IMR-90 (cell line): ENCODE data around the gene RDH11. TPM values are rescaled to one million over a fixed set of nuclear protein-coding genes. Genes with fewer than 3 reads are reported as not detected.

ENCODE experiments used
- ATAC-seq: fragments of 200-7000 bp; cut with Tn5 transposase; 2 replicates; pipeline ENCODE4 v1.9.1; 2020; ENCODE audit warnings: low read depth, mild to moderate bottlenecking, moderate library complexity
- BruUV-seq: library from RNA; stranded (reverse); fragments of 400-500 nt; replicated peaks from 2 replicates; lab custom pipeline; 2021; lab: Mats Ljungman, UMichigan
- CTCF ChIA-PET: fragments of 300-600 bp; formaldehyde crosslinking; extraction: SDS; loops from one replicate; lab custom pipeline; 2021; ENCODE audit warnings: antibody characterized with exemption; lab: Yijun Ruan, JAX
- POLR2A ChIA-PET: fragments of 300-600 bp; sonication (Branson Sonifier 250); formaldehyde crosslinking; loops from one replicate; lab custom pipeline; 2022; ENCODE audit warnings: antibody characterized with exemption; ENCODE audit not compliant: unreplicated experiment; lab: Charles Lee
- DNase-seq: peaks from one replicate; pipeline ENCODE4 v3.0.0; 2013
- H2AFZ ChIP-seq: replicated peaks from 2 replicates; pipeline ENCODE3; 2013; ENCODE audit warnings: low read length, mild to moderate bottlenecking; ENCODE audit not compliant: poor library complexity
- H2AK5ac ChIP-seq: 2 replicates; pipeline ENCODE4 v1.6.1; 2013; ENCODE audit warnings: low read depth, low read length, inconsistent platforms
- H2AK9ac ChIP-seq: replicated peaks from 2 replicates; pipeline ENCODE3; 2013; ENCODE audit warnings: mild to moderate bottlenecking, low read depth, low read length, moderate library complexity; ENCODE audit not compliant: poor library complexity
- H2BK120ac ChIP-seq: 2 replicates; pipeline ENCODE4 v1.6.1; 2013; ENCODE audit warnings: low read depth, low read length, inconsistent platforms
- H2BK15ac ChIP-seq: 3 replicates; pipeline ENCODE4 v1.6.1; 2013; ENCODE audit warnings: low read depth, low read length, inconsistent platforms
- H2BK20ac ChIP-seq: 2 replicates; pipeline ENCODE4 v1.6.1; 2013; ENCODE audit warnings: low read depth, mild to moderate bottlenecking, inconsistent platforms, low read length, moderate library complexity
- H2BK5ac ChIP-seq: 2 replicates; pipeline ENCODE4 v1.6.1; 2013; ENCODE audit warnings: mild to moderate bottlenecking, low read depth, low read length, inconsistent platforms; ENCODE audit not compliant: poor library complexity, severe bottlenecking
- H3K14ac ChIP-seq: replicated peaks from 2 replicates; pipeline ENCODE4 v1.6.1; 2013; ENCODE audit warnings: low read depth, low read length, inconsistent platforms
- H3K18ac ChIP-seq: 2 replicates; pipeline ENCODE4 v1.6.1; 2013; ENCODE audit warnings: low read depth, low read length, control low read depth
- H3K23ac ChIP-seq: 2 replicates; pipeline ENCODE4 v1.6.1; 2013; ENCODE audit warnings: low read depth, low read length, inconsistent platforms
- H3K27ac ChIP-seq: 2 replicates; pipeline ENCODE4 v1.5.1; 2013; ENCODE audit warnings: mild to moderate bottlenecking, control low read depth, low read length; ENCODE audit not compliant: insufficient read depth
- H3K27me3 ChIP-seq: 2 replicates; pipeline ENCODE4 v1.6.1; 2013; ENCODE audit warnings: low read length; ENCODE audit not compliant: control insufficient read depth, insufficient read depth
- H3K36me3 ChIP-seq: 2 replicates; pipeline ENCODE4 v1.6.1; 2013; ENCODE audit warnings: low read length, mixed read lengths; ENCODE audit not compliant: control insufficient read depth, insufficient read depth
- H3K4ac ChIP-seq: 2 replicates; pipeline ENCODE4 v1.6.1; 2013; ENCODE audit warnings: low read depth, low read length, inconsistent platforms
- H3K4me1 ChIP-seq: 2 replicates; pipeline ENCODE4 v1.6.1; 2013; ENCODE audit warnings: low read length, mixed read lengths; ENCODE audit not compliant: control insufficient read depth, insufficient read depth
- H3K4me2 ChIP-seq: 2 replicates; pipeline ENCODE4 v1.6.1; 2013; ENCODE audit warnings: low read depth, mild to moderate bottlenecking, control low read depth, low read length, moderate library complexity
- H3K4me3 ChIP-seq: 2 replicates; pipeline ENCODE4 v1.5.1; 2013; ENCODE audit warnings: low read depth, mild to moderate bottlenecking, control low read depth, low read length, moderate library complexity; ENCODE audit not compliant: insufficient read depth
- H3K56ac ChIP-seq: 2 replicates; pipeline ENCODE4 v1.6.1; 2013; ENCODE audit warnings: low read length, inconsistent platforms; ENCODE audit not compliant: insufficient read depth; ENCODE audit errors: extremely low read depth
- H3K79me1 ChIP-seq, 2 experiments: 2 replicates each; pipeline ENCODE4 v1.6.1; 2013; ENCODE audit warnings: low read length in 2 of 2, inconsistent platforms in 1 of 2, low read depth in 1 of 2
- H3K9ac ChIP-seq: 2 replicates; pipeline ENCODE4 v1.6.1; 2013; ENCODE audit warnings: low read depth, low read length, control low read depth
- H3K9me1 ChIP-seq: 2 replicates; pipeline ENCODE4 v1.6.1; 2013; ENCODE audit warnings: low read length, inconsistent platforms; ENCODE audit not compliant: insufficient read depth
- H3K9me3 ChIP-seq: 2 replicates; pipeline ENCODE4 v1.6.1; 2013; ENCODE audit warnings: low read length; ENCODE audit not compliant: control insufficient read depth, insufficient read depth
- H4K20me1 ChIP-seq: 2 replicates; pipeline ENCODE4 v1.6.1; 2013; ENCODE audit warnings: low read length, inconsistent platforms; ENCODE audit not compliant: insufficient read depth
- H4K5ac ChIP-seq: 2 replicates; pipeline ENCODE4 v1.6.1; 2013; ENCODE audit warnings: mild to moderate bottlenecking, low read depth, low read length, control low read depth
- H4K8ac ChIP-seq, 2 experiments: 2 replicates each; pipeline ENCODE4 v1.6.1; 2013; ENCODE audit warnings: low read depth in 2 of 2, low read length in 2 of 2, control low read depth in 1 of 2, inconsistent platforms in 1 of 2
- H4K91ac ChIP-seq: 2 replicates; pipeline ENCODE4 v1.6.1; 2013; ENCODE audit warnings: low read depth, low read length, inconsistent platforms; ENCODE audit not compliant: insufficient read depth
- BHLHE40 ChIP-seq: fragments of 150-350 bp; IDR thresholded peaks from 2 replicates; pipeline ENCODE4 v1.6.1; 2016; ENCODE audit warnings: mild to moderate bottlenecking, low read depth, low read length
- CEBPB ChIP-seq: IDR thresholded peaks from 2 replicates; pipeline ENCODE4 v1.6.1; 2012; ENCODE audit warnings: low read depth, low read length, improper control_type of control experiment
- CHD1 ChIP-seq: IDR thresholded peaks from 2 replicates; pipeline ENCODE4 v1.6.1; 2012; ENCODE audit warnings: low read depth, low read length, improper control_type of control experiment
- ELK1 ChIP-seq: fragments of 150-350 bp; IDR thresholded peaks from 2 replicates; pipeline ENCODE4 v1.6.1; 2016; ENCODE audit warnings: low read depth, mild to moderate bottlenecking, low read length, moderate library complexity, borderline replicate concordance
- MAFK ChIP-seq: IDR thresholded peaks from 2 replicates; pipeline ENCODE4 v1.6.1; 2012; ENCODE audit warnings: low read depth, low read length, improper control_type of control experiment
- MAZ ChIP-seq: IDR thresholded peaks from 2 replicates; pipeline ENCODE4 v1.6.1; 2012; ENCODE audit warnings: low read depth, mild to moderate bottlenecking, low read length, improper control_type of control experiment, moderate library complexity, borderline replicate concordance
- MXI1 ChIP-seq: IDR thresholded peaks from 2 replicates; pipeline ENCODE4 v1.6.1; 2012; ENCODE audit warnings: low read depth, mild to moderate bottlenecking, low read length, moderate library complexity, borderline replicate concordance
- NFE2L2 ChIP-seq: fragments of 150-350 bp; IDR thresholded peaks from 2 replicates; pipeline ENCODE4 v1.6.1; 2016; ENCODE audit warnings: low read depth, mild to moderate bottlenecking, low read length
- RFX5 ChIP-seq: IDR thresholded peaks from 2 replicates; pipeline ENCODE4 v1.8.0; 2012; ENCODE audit warnings: low read depth, mild to moderate bottlenecking, low read length, moderate library complexity
- USF2 ChIP-seq: fragments of 150-350 bp; IDR thresholded peaks from 2 replicates; pipeline ENCODE4 v1.6.1; 2017; ENCODE audit warnings: mild to moderate bottlenecking, antibody characterized with exemption, low read length, low read depth
- WGBS, 2 experiments: methylation state at CpG; one replicate each; pipeline versions ENCODE4 v1.1.5 to v1.1.7; 2013; ENCODE audit warnings: missing lambda C conversion rate in 2 of 2; ENCODE audit not compliant: insufficient read length in 1 of 2; ENCODE audit errors: extremely low coverage in 2 of 2; 5-methylcytosine and 5-hydroxymethylcytosine counted together
- dilution Hi-C: fragments of 300-500 bp; cut with HindIII; formaldehyde crosslinking; loops from one replicate; pipeline ENCODE4 v1.14.3; 2018; ENCODE audit warnings: low sequenced_read_pairs; ENCODE audit not compliant: unreplicated experiment
- in situ Hi-C: fragments of 300-500 bp; cut with MboI; formaldehyde crosslinking; loops from 3 replicates; pipeline ENCODE4 v1.14.3; 2019; ENCODE audit warnings: low sequenced_read_pairs, inconsistent platforms, mixed read lengths
- intact Hi-C: fragments of 100-400 bp; cut with micrococcal nuclease; formaldehyde crosslinking; loops from 2 replicates; pipeline ENCODE4 v1.10.0; 2022
- polyA plus RNA-seq, 3 experiments: library from polyadenylated mRNA; depleted of rRNA; stranded (reverse); fragments of >200 nt; gene quantifications; 2 replicates each; pipeline ENCODE4 v1.2.3, GENCODE V29; 2012; ENCODE audit warnings: low replicate concordance in 1 of 3
- total RNA-seq: library from RNA; depleted of rRNA; stranded (reverse); fragments of >200 nt; gene quantifications from 2 replicates; pipeline ENCODE4 v1.2.3, GENCODE V29; 2012

RDH11 gene
- total and polyA plus RNA-seq, 2 of the 4 experiments (the other 2 are of a cell fraction): 77.3 to 149 TPM

- Histone ChIP-seq H2AFZ (no peak overlapping the region), H3K18ac (no peak overlapping the region), H3K4me2 (no peak overlapping the region), H3K27me3 (no peaks in the 10 kb centered on the region), H3K9me1 (peaks cover 5% of the 10 kb centered on the region; the same call in 1 of the 2 replicates), H3K4ac (no peak overlapping the region), H3K56ac (no peak overlapping the region), H2BK120ac (no peak overlapping the region), H2AK9ac (no peak overlapping the region), H4K8ac (no peak overlapping the region), H2AK5ac (no peak overlapping the region), H3K14ac (no peak overlapping the region), H4K20me1 (peaks cover 4% of the 10 kb centered on the region; the same call in 1 of the 2 replicates), H3K9ac (no peak overlapping the region), H2BK20ac (no peak overlapping the region), H3K4me3 (no peak overlapping the region), H3K79me1 (peaks cover 5 to 16% of the 10 kb centered on the region in 2 experiments; a peak in 3 of 4 replicates), H4K91ac (no peak overlapping the region), H3K27ac (no peak overlapping the region), H3K9me3 (no peaks in the 10 kb centered on the region), H3K36me3 (no peaks in the 10 kb centered on the region; the same call in 1 of the 2 replicates), H3K23ac (no peak overlapping the region), H4K5ac (no peak overlapping the region), H2BK5ac (no peak overlapping the region), H2BK15ac (no peak overlapping the region), H3K4me1 (peaks cover 3% of the 10 kb centered on the region)
- WGBS, 2 experiments: no CpG with 5 or more reads among the region's 1 CpG
- dilution Hi-C loops: no loop called here
- POLR2A ChIA-PET: no interaction called here
- ATAC-seq: no peak
- no peak for DNase-seq
- in situ Hi-C loops: no loop called here
- intact Hi-C loops: no loop called here
- BruUV-seq: no TSS peak
- CTCF ChIA-PET: no interaction called here
- TF ChIP-seq MAZ: no peak
- no peak for TF ChIP-seq USF2
- TF ChIP-seq NFE2L2: no peak
- TF ChIP-seq CEBPB: no peak
- TF ChIP-seq ELK1: no peak
- no peak for TF ChIP-seq MAFK
- no peak for TF ChIP-seq MXI1
- no peak for TF ChIP-seq BHLHE40
- TF ChIP-seq RFX5: no peak
- no peak for TF ChIP-seq CHD1
These were observed 2.6 kb upstream of the RDH11 start for GRCh38 chr14:67698179-67698578.
